Measurements from ENCODE around the gene TPCN2. TPM values are rescaled to one million over a fixed set of nuclear protein-coding genes. Genes with fewer than 3 reads are reported as not detected.

Gene TPCN2
- total RNA-seq, 1 donor, result 11.1 TPM

GRCh38 chr11:69094111-69094914 is 45.6 kb downstream of the TPCN2 start:
- H3K4me3 ChIP-seq (ENCODE audit: low read depth, low read length), result no peak overlapping the region
- TF ChIP-seq CTCF (IDR thresholded peaks at IDR 0.05; ENCODE audit: insufficient read depth, low read length), result no peak
- DNase-seq (ENCODE audit: low read depth), result no peak

GRCh38 chr11:69094915-69095290 is 46.2 kb downstream of the TPCN2 start:
- H3K4me3 ChIP-seq (ENCODE audit: low read depth, low read length), result no peak overlapping the region

GRCh38 chr11:69095300-69095699 is 46.6 kb downstream of the TPCN2 start:
- no peak for DNase-seq (ENCODE audit: low read depth)
- no peak overlapping the region for H3K4me3 ChIP-seq (ENCODE audit: low read depth, low read length)
- no peak for TF ChIP-seq CTCF (IDR thresholded peaks at IDR 0.05; ENCODE audit: insufficient read depth, low read length)

More at GRCh38 chr11:69094915-69095290, 46.2 kb downstream of the TPCN2 start:
- TF ChIP-seq CTCF (IDR thresholded peaks at IDR 0.05; ENCODE audit: insufficient read depth, low read length), result no peak
- DNase-seq (ENCODE audit: low read depth), result no peak

GRCh38 chr11:69096473-69096872 is 47.7 kb downstream of the TPCN2 start:
- DNase-seq (ENCODE audit: low read depth), result no peak
- TF ChIP-seq CTCF (IDR thresholded peaks at IDR 0.05; ENCODE audit: insufficient read depth, low read length), result no peak
- no peak overlapping the region for H3K4me3 ChIP-seq (ENCODE audit: low read depth, low read length)

GRCh38 chr11:69097263-69097662 is 48.5 kb downstream of the TPCN2 start:
- no peak for TF ChIP-seq CTCF (IDR thresholded peaks at IDR 0.05; ENCODE audit: insufficient read depth, low read length)
- H3K4me3 ChIP-seq (ENCODE audit: low read depth, low read length), result no peak overlapping the region
- DNase-seq (ENCODE audit: low read depth), result no peak

- no peak for TF ChIP-seq CTCF (IDR thresholded peaks at IDR 0.05; ENCODE audit: insufficient read depth, low read length)
- no peak overlapping the region for H3K4me3 ChIP-seq (ENCODE audit: low read depth, low read length)
- DNase-seq (ENCODE audit: low read depth), result no peak
Observed at GRCh38 chr11:69099180-69099579, 50.4 kb downstream of the TPCN2 start.

Measured in fibroblast of the aortic adventitia (primary cell).